ENCODE measurements around the gene HPRT1. TPM values are rescaled to one million over a fixed set of nuclear protein-coding genes. Genes with fewer than 3 reads are reported as not detected.

Gene HPRT1
- total RNA-seq, 1 experiment from 2014 or later: 52.2 TPM

DNA sequence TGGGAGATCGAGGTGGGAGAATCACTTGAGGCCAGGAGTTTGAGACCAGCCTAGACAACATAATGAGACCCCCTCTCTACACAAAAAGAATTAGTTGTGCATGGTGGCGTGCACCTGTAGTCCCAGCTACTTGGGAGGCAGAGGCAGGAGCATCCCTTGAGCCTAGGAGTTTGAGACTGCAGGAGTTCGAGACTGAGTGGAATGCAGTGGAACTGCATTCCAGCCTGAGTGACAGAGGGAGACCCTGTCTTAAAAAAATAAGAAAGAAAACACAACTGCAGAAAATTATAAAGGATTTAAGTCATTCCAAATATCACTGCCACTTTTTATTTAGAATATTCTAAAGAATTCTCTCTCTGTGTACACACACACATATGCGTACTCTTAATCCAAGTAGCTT lies 18.4 kb downstream of the HPRT1 start:
- Histone ChIP-seq H3K4me2 (ENCODE audit: low read depth, low read length, poor library complexity, severe bottlenecking) (no peak overlapping the region), H3K9me3 (ENCODE audit: low read length) (no peaks in the 10 kb centered on the region), H3K27me3 (ENCODE audit: low read length) (no peaks in the 10 kb centered on the region), H3K4me1 (ENCODE audit: low read length) (no peaks in the 10 kb centered on the region), H3K36me3 (ENCODE audit: insufficient read depth, low read length) (peaks cover 11% of the 10 kb centered on the region; the same call in 1 of the 2 replicates), H3K9ac (ENCODE audit: low read length) (no peak overlapping the region), H4K20me1 (ENCODE audit: insufficient read depth, low read depth, low read length) (no peaks in the 10 kb centered on the region), H3K27ac (ENCODE audit: low read length) (no peak overlapping the region), H3K9me2 (replicated peaks; ENCODE audit: insufficient read depth, low read length) (no peaks in the 10 kb centered on the region), H3K4me3 (ENCODE audit: low read length) (no peak overlapping the region), H3K79me2 (ENCODE audit: low read length) (peaks cover 11% of the 10 kb centered on the region; the same call in 1 of the 2 replicates), H2AFZ (ENCODE audit: low read length) (no peak overlapping the region)
- DNase-seq: no peak

DNA sequence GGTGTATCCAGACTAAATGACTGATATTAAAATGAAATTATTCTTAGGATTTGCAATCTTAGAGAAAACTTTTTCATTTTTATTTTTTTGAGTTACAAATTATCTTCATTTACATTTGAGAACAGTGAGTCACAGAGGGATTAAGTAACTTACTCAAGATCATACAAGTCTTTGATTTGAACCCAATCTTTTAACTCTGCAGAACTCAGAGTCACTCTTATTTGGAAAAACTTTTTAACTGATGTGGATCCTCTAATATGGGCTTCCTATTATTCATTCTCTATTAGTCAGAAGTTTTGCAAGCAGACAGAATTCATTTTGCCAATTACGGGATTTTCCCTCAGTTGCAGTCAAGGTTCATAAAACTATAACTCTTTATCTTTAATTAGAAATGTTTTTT lies 20.1 kb downstream of the HPRT1 start:
- Histone ChIP-seq H2AFZ (ENCODE audit: low read length) (no peak overlapping the region), H3K4me3 (ENCODE audit: low read length) (no peak overlapping the region), H3K36me3 (ENCODE audit: insufficient read depth, low read length) (peaks cover 8% of the 10 kb centered on the region; the same call in 1 of the 2 replicates), H4K20me1 (ENCODE audit: insufficient read depth, low read depth, low read length) (no peaks in the 10 kb centered on the region), H3K9me3 (ENCODE audit: low read length) (no peaks in the 10 kb centered on the region), H3K79me2 (ENCODE audit: low read length) (peaks cover 22% of the 10 kb centered on the region), H3K9me2 (replicated peaks; ENCODE audit: insufficient read depth, low read length) (no peaks in the 10 kb centered on the region), H3K4me2 (ENCODE audit: low read depth, low read length, poor library complexity, severe bottlenecking) (no peak overlapping the region), H3K27me3 (ENCODE audit: low read length) (no peaks in the 10 kb centered on the region), H3K4me1 (ENCODE audit: low read length) (no peaks in the 10 kb centered on the region), H3K27ac (ENCODE audit: low read length) (no peak overlapping the region), H3K9ac (ENCODE audit: low read length) (no peak overlapping the region)
- DNase-seq: no peak

DNA sequence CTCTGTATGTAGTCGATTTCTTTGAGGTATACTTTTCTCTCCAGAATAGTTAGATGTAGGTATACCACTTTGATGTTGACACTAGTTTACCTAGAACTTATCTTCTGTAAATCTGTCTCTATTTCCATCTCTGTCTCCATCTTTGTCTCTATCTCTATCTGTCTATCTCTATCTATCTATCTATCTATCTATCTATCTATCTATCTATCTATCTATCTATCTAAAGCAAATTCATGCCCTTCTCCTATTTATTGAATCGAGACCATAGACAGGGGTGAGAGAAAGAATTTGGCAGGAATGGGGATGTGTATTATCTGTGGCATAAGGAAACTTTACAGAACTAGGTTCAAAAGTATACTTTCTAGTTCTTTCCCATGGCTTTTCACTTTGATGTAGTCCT lies 21.4 kb downstream of the HPRT1 start:
- H3K27ac ChIP-seq (ENCODE audit: low read length): no peak overlapping the region

DNA sequence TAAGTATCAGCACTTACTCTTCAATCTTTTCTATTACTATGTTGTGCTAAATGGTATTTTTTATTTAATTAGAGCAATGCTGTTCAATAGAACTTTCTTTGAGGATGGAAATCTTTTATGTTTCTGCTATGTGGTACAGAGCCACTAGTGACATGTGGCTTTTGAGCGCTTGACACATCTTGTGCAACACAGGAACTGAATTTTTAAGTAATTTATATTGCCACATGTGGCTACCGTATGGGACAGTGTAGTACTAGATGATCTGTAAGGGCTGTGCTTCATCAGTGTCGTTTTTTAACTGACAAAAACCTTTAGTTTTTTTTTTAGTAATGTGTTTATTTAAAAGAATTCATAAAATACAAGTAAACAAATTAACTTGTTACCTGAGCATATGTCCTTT lies 22.4 kb downstream of the HPRT1 start:
- H3K9me3 ChIP-seq (ENCODE audit: low read length): no peaks in the 10 kb centered on the region
- H4K20me1 ChIP-seq (ENCODE audit: insufficient read depth, low read depth, low read length): no peaks in the 10 kb centered on the region

More for the DNA sequence above, 21.4 kb downstream of the HPRT1 start:
- no peak for DNase-seq
- Histone ChIP-seq H3K4me1 (ENCODE audit: low read length) (no peaks in the 10 kb centered on the region), H3K4me3 (ENCODE audit: low read length) (no peak overlapping the region), H4K20me1 (ENCODE audit: insufficient read depth, low read depth, low read length) (no peaks in the 10 kb centered on the region), H3K9me3 (ENCODE audit: low read length) (no peaks in the 10 kb centered on the region), H2AFZ (ENCODE audit: low read length) (no peak overlapping the region), H3K79me2 (ENCODE audit: low read length) (peaks cover 30% of the 10 kb centered on the region), H3K36me3 (ENCODE audit: insufficient read depth, low read length) (peaks cover 14% of the 10 kb centered on the region; the same call in 1 of the 2 replicates), H3K27me3 (ENCODE audit: low read length) (no peaks in the 10 kb centered on the region), H3K9me2 (replicated peaks; ENCODE audit: insufficient read depth, low read length) (no peaks in the 10 kb centered on the region), H3K4me2 (ENCODE audit: low read depth, low read length, poor library complexity, severe bottlenecking) (no peak overlapping the region), H3K9ac (ENCODE audit: low read length) (no peak overlapping the region)

DNA sequence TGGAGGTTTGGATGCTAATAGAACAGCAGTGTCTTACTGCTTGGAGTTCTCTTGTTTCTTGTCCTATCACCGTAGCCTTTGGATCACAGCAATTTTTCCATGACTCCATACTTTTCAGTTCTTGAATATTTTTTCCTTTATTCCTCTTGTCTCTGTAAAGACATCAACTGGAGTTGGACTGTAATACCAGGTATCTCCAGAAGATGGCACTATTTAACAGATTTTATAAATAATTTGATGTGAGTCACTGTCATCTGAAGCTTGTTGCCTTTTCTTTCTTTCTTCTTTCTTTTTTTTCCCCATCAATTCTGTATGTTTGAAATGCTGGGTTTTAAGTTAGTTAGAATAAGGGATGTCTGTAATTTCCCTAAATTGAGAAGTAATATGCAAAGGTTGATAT lies 24.1 kb downstream of the HPRT1 start:
- Histone ChIP-seq H4K20me1 (ENCODE audit: insufficient read depth, low read depth, low read length) (no peaks in the 10 kb centered on the region), H3K27me3 (ENCODE audit: low read length) (no peaks in the 10 kb centered on the region), H3K36me3 (ENCODE audit: insufficient read depth, low read length) (peaks cover 18% of the 10 kb centered on the region; the same call in 1 of the 2 replicates), H3K9me3 (ENCODE audit: low read length) (no peaks in the 10 kb centered on the region), H3K4me1 (ENCODE audit: low read length) (no peaks in the 10 kb centered on the region), H3K4me3 (ENCODE audit: low read length) (no peak overlapping the region), H3K79me2 (ENCODE audit: low read length) (peaks cover 28% of the 10 kb centered on the region), H3K4me2 (ENCODE audit: low read depth, low read length, poor library complexity, severe bottlenecking) (no peak overlapping the region), H2AFZ (ENCODE audit: low read length) (no peak overlapping the region), H3K9ac (ENCODE audit: low read length) (no peak overlapping the region), H3K27ac (ENCODE audit: low read length) (no peak overlapping the region), H3K9me2 (replicated peaks; ENCODE audit: insufficient read depth, low read length) (no peaks in the 10 kb centered on the region)
- DNase-seq: peak; percentile 73

More for the DNA sequence above, 22.4 kb downstream of the HPRT1 start:
- H3K4me1 ChIP-seq (ENCODE audit: low read length): no peaks in the 10 kb centered on the region
- H2AFZ ChIP-seq (ENCODE audit: low read length): no peak overlapping the region
- no peak overlapping the region for H3K9ac ChIP-seq (ENCODE audit: low read length)
- H3K79me2 ChIP-seq (ENCODE audit: low read length): peaks cover 30% of the 10 kb centered on the region
- H3K36me3 ChIP-seq (ENCODE audit: insufficient read depth, low read length): peaks cover 16% of the 10 kb centered on the region; the same call in 1 of the 2 replicates
- no peak for DNase-seq
- H3K9me2 ChIP-seq (replicated peaks; ENCODE audit: insufficient read depth, low read length): no peaks in the 10 kb centered on the region
- H3K27me3 ChIP-seq (ENCODE audit: low read length): no peaks in the 10 kb centered on the region
- H3K4me3 ChIP-seq (ENCODE audit: low read length): no peak overlapping the region
- no peak overlapping the region for H3K4me2 ChIP-seq (ENCODE audit: low read depth, low read length, poor library complexity, severe bottlenecking)
- no peak overlapping the region for H3K27ac ChIP-seq (ENCODE audit: low read length)

DNA sequence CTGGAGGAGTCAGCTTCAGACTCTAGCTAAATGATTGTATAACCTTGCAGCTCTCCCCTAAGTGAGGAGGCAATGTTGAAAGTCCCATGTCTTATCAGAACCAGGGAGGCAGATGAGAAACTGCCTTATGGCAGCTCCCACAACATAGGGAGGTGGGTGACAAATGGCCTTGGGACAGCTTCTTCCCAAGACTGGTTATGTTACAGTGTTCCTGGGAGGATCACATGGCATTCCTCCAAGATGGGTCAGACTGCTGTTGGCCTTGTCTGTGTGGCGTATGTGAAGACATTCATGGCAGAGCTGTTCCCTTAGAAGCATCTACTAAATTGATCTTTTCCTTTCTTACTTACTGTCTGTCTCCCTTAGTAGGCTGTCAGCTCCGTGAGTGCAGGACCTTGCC lies 42.0 kb downstream of the HPRT1 start:
- H3K27ac ChIP-seq (ENCODE audit: low read length): no peak overlapping the region
- H3K4me3 ChIP-seq (ENCODE audit: low read length): no peak overlapping the region
- H3K9ac ChIP-seq (ENCODE audit: low read length): no peak overlapping the region
- H3K9me2 ChIP-seq (replicated peaks; ENCODE audit: insufficient read depth, low read length): no peaks in the 10 kb centered on the region
- H3K79me2 ChIP-seq (ENCODE audit: low read length): no peaks in the 10 kb centered on the region
- no peaks in the 10 kb centered on the region for H3K27me3 ChIP-seq (ENCODE audit: low read length)
- H3K36me3 ChIP-seq (ENCODE audit: insufficient read depth, low read length): no peaks in the 10 kb centered on the region; the same call in 1 of the 2 replicates
- no peaks in the 10 kb centered on the region for H3K9me3 ChIP-seq (ENCODE audit: low read length)
- H3K4me1 ChIP-seq (ENCODE audit: low read length): no peaks in the 10 kb centered on the region
- DNase-seq: no peak
- H3K4me2 ChIP-seq (ENCODE audit: low read depth, low read length, poor library complexity, severe bottlenecking): no peak overlapping the region
- H2AFZ ChIP-seq (ENCODE audit: low read length): no peak overlapping the region
- H4K20me1 ChIP-seq (ENCODE audit: insufficient read depth, low read depth, low read length): no peaks in the 10 kb centered on the region

DNA sequence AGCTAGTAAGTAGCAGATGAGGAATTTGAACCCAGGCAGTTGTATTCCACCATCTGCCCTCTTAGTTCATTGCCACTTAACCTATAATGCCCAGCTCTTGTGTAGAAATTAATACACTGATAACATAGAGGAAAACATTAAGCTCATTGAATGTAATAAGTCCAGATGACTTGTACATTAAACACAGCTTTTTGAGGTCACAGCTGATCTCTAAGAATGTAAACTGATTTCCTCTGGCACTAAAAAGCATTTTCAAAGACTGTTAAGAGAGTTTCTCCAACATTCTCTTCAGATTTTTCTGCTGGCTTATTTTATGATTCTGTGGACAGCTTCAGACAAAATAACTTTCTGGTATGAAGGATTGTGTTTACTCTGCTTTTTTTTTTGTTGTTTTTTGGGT lies 42.7 kb downstream of the HPRT1 start:
- H3K79me2 ChIP-seq (ENCODE audit: low read length): no peaks in the 10 kb centered on the region
- H3K4me1 ChIP-seq (ENCODE audit: low read length): no peaks in the 10 kb centered on the region
- H3K27me3 ChIP-seq (ENCODE audit: low read length): no peaks in the 10 kb centered on the region
- H3K4me2 ChIP-seq (ENCODE audit: low read depth, low read length, poor library complexity, severe bottlenecking): no peak overlapping the region
- no peak overlapping the region for H2AFZ ChIP-seq (ENCODE audit: low read length)
- H3K27ac ChIP-seq (ENCODE audit: low read length): no peak overlapping the region
- no peaks in the 10 kb centered on the region for H3K9me3 ChIP-seq (ENCODE audit: low read length)
- no peak overlapping the region for H3K9ac ChIP-seq (ENCODE audit: low read length)
- no peaks in the 10 kb centered on the region; the same call in 1 of the 2 replicates for H3K36me3 ChIP-seq (ENCODE audit: insufficient read depth, low read length)
- H4K20me1 ChIP-seq (ENCODE audit: insufficient read depth, low read depth, low read length): no peaks in the 10 kb centered on the region
- DNase-seq: no peak
- no peaks in the 10 kb centered on the region for H3K9me2 ChIP-seq (replicated peaks; ENCODE audit: insufficient read depth, low read length)
- H3K4me3 ChIP-seq (ENCODE audit: low read length): no peak overlapping the region

DNA sequence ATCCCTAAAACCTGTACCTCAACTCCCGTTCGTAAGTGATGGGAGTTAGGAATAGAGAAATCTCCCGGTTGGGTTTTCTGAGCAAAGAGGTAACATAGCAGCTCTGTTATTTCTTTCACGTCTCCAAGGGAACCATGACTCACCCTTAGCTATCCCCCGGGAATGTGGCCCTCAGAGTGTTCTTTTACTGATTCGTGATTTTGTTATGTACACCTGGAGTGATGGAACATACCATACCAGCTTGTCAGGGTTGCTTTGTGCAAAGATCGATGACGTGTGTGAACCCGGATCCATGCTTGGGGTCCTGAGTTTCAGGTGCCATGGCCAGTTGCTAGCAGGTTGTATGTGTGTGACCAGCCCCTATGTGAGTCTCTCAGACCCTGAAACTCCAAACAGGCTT lies 52.6 kb downstream of the HPRT1 start:
- Histone ChIP-seq H3K9ac (ENCODE audit: low read length) (no peak overlapping the region), H3K79me2 (ENCODE audit: low read length) (no peaks in the 10 kb centered on the region), H3K9me3 (ENCODE audit: low read length) (no peaks in the 10 kb centered on the region), H3K4me1 (ENCODE audit: low read length) (no peaks in the 10 kb centered on the region), H3K4me3 (ENCODE audit: low read length) (no peak overlapping the region), H3K27ac (ENCODE audit: low read length) (no peak overlapping the region), H3K4me2 (ENCODE audit: low read depth, low read length, poor library complexity, severe bottlenecking) (no peak overlapping the region), H4K20me1 (ENCODE audit: insufficient read depth, low read depth, low read length) (no peaks in the 10 kb centered on the region), H3K36me3 (ENCODE audit: insufficient read depth, low read length) (no peaks in the 10 kb centered on the region), H3K9me2 (replicated peaks; ENCODE audit: insufficient read depth, low read length) (no peaks in the 10 kb centered on the region), H2AFZ (ENCODE audit: low read length) (no peak overlapping the region), H3K27me3 (ENCODE audit: low read length) (no peaks in the 10 kb centered on the region)
- DNase-seq: peak; percentile 51

DNA sequence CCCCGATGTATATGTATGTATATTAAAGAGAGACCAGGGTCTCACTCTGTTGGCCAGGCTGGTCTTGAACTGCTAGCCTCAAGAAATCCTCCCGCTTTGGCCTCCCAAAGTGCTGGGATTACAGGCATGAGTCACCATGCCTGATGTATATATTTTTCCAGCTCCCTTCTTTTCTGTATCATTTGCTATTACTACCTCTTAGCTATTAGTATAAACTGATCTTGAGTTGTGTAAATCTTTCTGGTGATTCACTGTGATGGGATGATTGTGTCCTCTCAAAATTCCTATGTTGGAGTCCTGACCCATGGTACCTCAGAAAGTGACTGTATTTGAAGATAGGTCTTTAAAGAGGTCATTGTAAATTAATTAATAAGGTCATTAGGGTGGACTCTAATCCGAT lies 53.1 kb downstream of the HPRT1 start:
- H3K9ac ChIP-seq (ENCODE audit: low read length): no peak overlapping the region

More for the DNA sequence above, 53.1 kb downstream of the HPRT1 start:
- Histone ChIP-seq H3K4me2 (ENCODE audit: low read depth, low read length, poor library complexity, severe bottlenecking) (no peak overlapping the region), H3K4me3 (ENCODE audit: low read length) (no peak overlapping the region), H3K27ac (ENCODE audit: low read length) (no peak overlapping the region), H3K36me3 (ENCODE audit: insufficient read depth, low read length) (no peaks in the 10 kb centered on the region), H4K20me1 (ENCODE audit: insufficient read depth, low read depth, low read length) (no peaks in the 10 kb centered on the region), H2AFZ (ENCODE audit: low read length) (no peak overlapping the region), H3K9me3 (ENCODE audit: low read length) (no peaks in the 10 kb centered on the region), H3K27me3 (ENCODE audit: low read length) (no peaks in the 10 kb centered on the region), H3K4me1 (ENCODE audit: low read length) (no peaks in the 10 kb centered on the region), H3K79me2 (ENCODE audit: low read length) (no peaks in the 10 kb centered on the region), H3K9me2 (replicated peaks; ENCODE audit: insufficient read depth, low read length) (no peaks in the 10 kb centered on the region)
- DNase-seq: no peak
